B cell (primary cell): ENCODE results near the gene ADGRD1.

Experiments
- CTCF ChIP-seq: fragments of 200-600 bp; IDR thresholded peaks from one replicate; pipeline ENCODE4 v1.8.0; 2022; ENCODE audit warnings: antibody characterized with exemption, mild to moderate bottlenecking
- EZH2 ChIP-seq: IDR thresholded peaks from 2 replicates; pipeline ENCODE4 v1.6.1; 2012; ENCODE audit warnings: borderline replicate concordance, low read depth, mild to moderate bottlenecking, moderate library complexity, low read length; ENCODE audit not compliant: insufficient read depth, poor library complexity, severe bottlenecking

DNA sequence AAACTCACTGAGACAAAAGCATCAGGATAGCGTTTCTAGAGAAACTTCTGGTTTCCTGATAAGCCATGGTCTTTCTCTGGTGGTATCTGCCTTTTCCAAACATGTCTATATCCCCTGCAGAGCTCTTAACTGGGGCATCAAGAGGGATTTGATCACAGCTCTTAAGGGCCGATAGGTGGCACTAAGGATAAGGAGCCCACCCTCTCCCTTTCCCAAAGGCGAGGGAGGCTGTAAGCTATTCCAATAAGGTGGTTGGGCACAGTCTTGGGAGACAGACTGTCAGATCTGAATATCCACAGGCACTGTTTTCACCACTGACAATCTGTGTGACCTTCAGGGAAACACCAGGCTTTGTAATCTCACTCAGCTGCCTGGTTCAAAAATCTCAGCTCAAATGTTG, 206.0 kb downstream of the ADGRD1 start:
- no peak for TF ChIP-seq CTCF
- TF ChIP-seq EZH2: no peak
